Stimulated activated CD4-positive, alpha-beta T cell treated with anti-CD3 and anti-CD28 coated beads, Interleukin-2, amount 100 ng/mL, for 4 hours (primary cell): Measurements from ENCODE around the gene PRKCSH.
"Not testable (repeated sequence)": the region's sequence is repeated elsewhere in the genome, so short reads cannot be mapped to it uniquely, and the experiment has no call there.

Source experiments
- DNase-seq: peaks from one replicate; pipeline ENCODE4 v3.0.0-alpha.2; 2020; ENCODE audit warnings: low read depth

Gene PRKCSH, protein sequence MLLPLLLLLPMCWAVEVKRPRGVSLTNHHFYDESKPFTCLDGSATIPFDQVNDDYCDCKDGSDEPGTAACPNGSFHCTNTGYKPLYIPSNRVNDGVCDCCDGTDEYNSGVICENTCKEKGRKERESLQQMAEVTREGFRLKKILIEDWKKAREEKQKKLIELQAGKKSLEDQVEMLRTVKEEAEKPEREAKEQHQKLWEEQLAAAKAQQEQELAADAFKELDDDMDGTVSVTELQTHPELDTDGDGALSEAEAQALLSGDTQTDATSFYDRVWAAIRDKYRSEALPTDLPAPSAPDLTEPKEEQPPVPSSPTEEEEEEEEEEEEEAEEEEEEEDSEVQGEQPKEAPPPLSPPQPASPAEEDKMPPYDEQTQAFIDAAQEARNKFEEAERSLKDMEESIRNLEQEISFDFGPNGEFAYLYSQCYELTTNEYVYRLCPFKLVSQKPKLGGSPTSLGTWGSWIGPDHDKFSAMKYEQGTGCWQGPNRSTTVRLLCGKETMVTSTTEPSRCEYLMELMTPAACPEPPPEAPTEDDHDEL

DNA sequence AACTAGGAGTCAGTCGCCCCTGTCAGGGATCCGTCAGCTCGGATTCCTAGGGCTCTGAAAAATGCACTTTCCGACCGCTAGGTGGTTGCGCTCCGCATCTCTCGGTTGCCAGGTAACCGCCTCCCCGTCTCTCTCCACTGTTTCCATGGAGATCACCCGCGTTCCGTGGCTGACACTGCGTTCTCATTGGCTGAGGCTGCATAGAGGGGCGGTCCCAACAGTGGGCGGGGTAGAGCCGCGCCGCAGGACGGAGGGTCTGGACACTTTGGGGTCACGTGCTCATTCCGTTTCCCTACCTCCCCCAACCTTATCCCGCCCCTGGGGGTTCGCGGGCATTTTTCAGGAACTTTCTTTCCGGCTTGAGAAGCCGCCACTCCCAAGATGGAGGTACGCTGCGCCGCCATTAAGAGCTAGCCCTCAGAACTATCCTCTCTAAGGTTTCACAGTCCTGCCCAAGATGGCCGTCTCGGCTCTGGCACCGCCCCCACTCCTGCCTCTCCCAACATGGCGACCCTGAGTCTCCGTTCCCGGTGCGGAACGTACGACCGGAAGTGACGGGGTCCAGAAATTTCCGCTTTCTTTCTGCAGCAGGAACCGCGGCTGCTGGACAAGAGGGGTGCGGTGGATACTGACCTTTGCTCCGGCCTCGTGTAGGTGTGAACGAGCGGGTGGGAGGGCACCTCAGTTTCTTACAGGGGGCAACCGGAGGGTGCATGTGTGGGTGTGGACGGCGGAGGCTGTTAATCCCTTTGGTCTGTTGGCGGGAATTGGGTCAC is at the start of gene PRKCSH, which contains the start of gene ODAD3:
Gene PRKCSH, plus strand, starts transcription at position 579 of the 776 bp plus-strand sequence. CDS start 483 bp downstream, outside the sequence.
Gene ODAD3, minus strand, starts transcription at position 65 of the 776 bp plus-strand sequence. CDS start 105 bp downstream, outside the sequence.
- DNase-seq, result peak; percentile 97

DNA sequence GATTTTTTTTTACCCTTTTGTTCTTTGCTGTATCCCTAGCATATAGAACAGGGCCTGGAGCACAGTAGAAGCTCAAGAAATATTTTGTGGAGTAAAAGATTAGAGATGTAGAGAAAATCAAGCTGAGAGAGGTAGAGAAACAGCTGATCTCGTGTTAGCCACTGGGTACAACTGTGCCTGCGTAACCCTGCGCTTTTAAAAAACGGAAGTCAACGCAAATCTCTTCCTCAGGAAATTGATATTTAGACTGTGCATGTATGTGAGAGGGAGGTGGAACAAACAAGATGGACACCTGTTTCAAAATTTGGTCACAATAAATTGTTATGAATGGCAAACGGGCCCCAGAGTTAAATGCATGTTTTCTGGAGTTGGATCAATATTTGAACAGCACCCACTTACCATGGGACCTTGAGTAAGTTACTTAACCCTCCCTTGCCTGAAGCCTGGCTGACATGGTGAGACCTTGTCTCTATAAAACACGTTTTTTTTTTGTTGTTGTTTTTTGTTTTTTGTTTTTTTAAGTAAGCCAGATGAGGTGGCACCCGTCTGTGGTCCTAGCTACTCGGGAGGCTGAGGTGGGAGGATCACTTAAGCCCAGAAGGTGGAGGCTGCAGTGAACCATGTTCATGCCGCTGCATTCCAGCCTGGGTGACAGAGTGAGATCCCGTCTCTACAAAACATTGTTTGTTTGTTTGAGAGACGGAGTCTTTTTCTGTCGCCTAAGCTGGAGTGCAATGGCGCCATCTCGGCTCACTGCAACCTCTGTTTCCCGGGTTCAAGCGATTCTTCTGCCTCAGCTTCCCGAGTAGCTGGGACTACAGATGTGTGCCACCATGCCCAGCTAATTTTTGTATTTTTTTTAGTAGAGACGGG is 48.0 kb upstream of the PRKCSH start:
- no peak for DNase-seq

DNA sequence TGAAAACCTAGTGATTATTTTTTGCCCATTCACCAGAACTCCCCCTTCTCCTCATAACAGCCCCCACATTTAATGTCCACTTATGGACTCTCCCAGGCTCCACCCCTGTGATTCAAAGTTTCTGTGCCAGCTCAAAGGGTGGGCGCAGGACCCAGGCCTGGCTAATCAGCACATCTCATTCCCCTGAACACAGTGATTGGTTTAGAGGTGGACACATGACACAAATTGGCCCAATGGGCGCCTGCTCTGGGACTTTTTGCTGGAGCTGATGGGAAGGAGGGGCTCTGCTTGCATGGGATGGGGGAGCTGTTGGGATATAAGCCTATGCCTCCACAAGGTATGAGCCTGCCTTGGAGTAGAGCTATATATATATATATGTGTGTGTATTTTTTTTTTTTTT is 45.1 kb upstream of the PRKCSH start:
- DNase-seq, result no peak

DNA sequence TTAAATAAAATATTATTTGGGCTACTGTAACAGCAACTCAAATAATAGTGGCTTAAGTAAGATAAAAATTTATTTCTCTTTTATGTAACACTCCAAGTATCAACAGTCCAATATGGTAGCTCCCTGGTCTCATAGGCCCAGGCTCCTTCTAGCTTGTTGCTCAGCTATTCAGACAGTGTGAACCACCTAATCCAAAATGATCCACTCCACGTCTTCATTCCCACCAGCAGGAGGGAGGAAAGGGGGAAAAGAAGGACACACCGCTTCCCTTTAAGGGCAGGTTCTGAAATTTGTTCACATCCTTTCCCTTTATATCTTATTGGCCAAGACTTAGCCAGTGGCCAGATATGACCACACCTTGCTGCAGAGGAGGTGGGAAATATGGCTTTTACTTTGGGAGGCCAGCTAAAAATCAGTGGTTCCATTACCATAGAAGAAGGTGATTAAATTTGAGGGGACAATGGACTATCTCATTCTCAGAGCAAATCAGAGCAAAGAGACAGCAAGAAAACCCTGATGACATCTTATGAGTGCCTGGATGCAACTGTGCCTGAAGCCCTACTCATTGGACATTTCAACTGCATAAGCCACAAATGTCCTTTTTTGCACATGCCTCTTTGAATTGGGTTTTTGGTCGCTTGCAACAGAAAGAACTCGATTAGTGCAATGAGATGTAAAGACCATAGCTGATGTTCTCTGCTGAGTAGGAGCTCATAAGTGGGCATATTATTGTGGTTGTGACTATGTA is 44.3 kb upstream of the PRKCSH start:
- no peak for DNase-seq

DNA sequence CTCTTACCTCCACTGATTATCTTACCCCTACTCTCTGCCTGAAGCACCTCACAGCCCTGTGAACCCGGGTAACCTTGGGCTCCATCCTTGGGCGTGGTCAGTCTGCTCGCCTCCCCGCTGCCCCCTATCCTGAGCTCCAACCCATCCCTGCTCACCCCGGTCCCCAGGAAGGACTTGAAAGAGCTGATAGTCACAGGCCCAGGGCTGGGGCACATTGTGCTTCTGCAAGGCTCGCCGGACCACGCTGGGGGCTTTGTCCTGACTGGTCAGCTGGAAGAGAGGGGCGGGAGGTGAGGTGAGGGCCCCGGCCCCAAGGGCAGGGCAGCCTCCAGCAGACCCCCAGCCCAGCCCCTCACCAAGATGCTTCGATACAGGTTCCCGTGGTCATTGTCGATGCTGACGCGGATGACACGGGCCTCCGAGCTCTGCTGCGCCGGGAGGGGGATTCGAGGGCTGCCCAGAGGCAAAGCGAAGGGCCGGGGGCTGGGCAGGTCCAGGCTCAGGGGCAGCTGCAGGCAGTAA is 38.3 kb upstream of the PRKCSH start:
- DNase-seq, result no peak

DNA sequence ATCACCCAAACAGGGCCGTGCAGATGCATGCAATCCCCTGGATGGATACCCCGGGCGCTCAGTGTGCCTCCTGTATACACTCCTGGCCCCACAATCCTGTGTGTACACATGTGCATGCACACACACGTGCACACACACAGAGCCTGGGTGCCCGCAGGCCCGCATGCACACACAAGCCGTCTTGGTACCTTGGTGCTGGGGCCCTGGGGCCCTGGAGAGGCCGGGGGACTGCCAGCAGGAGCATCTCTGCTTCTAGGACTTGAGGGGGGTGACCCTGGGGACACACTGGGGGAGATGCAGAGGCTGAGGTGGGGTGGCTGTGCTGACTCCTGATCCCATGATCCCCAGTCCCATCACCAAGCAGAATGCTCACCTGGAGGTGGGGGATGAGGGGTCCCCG is 35.8 kb upstream of the PRKCSH start:
- no peak for DNase-seq

DNA sequence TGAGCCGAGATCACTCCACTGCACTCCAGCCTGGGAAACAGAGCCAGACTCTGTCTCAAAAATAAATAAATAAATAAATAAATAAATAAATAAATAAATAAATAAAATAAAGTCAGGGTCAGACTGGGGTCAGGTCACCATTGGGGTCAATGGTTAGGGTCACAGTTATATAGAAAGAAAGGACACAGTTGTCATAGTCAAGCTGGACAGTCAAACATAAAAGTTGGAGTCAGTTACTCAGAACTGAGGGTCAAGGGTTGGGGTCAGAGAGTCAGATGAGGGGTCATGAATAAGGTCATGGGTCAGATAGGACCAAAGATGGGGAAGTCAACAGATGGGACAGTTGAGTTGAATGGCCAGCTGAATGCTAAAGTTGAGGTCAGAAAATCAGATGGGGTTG is 34.6 kb upstream of the PRKCSH start:
- no peak for DNase-seq

DNA sequence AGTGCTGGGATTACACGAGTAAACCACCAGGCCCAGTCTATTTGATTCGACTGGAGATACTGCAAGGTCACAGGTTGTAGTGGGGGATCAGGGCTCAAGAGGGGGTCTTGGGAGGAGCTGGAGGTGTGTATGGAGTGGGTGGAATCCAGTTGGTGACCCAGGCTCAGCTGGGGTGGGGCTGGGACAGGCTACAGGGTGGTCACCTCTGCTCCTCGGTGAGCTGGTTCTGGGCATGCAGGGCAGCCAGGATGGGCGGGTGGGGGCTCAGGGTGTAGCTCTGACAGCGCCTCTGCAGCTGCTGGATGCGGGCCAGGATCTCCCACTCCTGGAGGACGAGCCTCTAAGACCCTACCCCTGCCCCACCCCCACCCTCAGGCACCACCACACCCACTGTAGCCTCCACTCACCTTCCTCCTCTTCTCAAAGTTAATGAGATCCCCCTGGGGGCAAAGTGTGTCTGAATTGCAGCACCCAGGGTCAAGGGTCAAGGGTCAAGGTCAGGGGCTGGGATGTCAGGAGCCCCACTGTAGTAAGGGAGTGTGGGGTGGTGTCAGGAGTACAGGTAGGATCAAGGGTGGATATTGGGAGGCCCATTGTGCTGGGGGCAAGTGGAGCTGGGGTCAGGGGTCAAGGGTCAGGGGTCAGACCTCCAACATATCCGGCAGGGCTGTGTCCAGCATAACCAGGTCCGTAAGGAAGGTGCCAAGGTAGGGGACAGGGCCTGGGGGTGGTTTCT is 33.5 kb upstream of the PRKCSH start:
- no peak for DNase-seq

DNA sequence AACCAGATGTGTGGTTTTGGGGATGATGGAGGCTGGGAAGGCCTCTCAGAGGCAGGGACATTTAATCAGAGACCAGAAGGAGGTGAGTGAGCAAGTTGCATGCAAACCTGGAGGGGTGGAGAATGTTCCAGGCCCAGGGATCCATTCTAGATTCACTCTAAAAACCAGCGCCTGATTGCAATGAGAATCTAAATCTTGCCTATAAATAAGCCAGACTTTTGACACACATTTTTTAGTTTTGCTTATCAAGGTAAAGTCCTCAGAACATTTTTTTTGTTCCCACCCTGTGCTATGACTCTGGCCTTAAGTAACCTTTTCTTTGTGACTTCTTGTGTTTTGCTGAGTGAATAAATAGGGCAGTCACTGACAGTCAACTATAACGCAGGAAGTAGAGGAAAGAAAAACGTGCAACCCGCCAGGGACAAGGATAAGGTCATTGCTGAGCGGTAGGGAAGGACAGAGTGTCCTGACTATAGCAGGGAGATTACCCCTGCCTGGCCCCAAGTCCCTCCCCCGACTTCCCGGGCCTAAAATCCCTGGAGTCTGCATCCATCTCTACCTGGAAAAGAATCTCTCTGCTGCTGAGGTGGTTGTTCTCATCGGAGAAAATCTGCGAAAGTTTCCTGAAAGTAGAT is 30.7 kb upstream of the PRKCSH start:
- no peak for DNase-seq

DNA sequence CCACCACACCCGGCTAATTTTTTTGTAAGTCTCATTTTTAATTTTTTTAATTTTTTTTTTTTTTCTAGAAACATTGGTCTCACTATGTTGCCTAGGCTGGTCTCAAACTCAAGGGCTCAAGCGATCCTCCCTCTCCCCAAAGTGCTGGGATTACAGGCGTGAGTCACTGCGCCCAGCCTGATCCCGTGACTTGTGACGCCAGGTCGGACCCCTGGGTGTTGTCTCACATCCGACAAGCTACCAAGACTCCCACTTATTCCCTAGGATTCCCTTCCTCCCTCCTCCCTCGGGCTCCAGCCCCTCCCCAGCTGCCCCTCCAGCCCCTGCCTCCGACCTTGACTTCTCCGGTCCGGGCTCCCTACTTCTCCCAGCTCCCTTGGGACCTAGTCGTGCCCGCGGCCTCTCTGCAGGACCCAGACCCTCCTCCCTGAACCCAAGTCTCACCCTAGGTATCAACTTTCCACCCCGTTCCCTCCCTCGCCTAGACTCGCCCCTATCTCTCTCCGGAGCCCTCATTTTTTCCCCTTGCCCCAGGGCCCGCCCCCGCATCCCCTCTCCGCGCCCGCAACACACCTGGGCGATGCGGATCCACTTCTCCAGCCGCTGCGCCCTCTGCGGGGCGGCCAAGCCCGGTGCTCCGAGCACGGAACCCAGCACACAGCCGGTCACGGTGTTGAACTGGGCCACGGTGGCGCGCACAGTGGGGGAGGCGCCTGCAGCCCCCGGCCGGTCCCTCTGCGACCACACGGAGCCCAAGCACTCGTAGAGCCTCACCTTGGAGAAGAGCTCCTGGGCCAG is 29.4 kb upstream of the PRKCSH start:
- peak; percentile 51 for DNase-seq

DNA sequence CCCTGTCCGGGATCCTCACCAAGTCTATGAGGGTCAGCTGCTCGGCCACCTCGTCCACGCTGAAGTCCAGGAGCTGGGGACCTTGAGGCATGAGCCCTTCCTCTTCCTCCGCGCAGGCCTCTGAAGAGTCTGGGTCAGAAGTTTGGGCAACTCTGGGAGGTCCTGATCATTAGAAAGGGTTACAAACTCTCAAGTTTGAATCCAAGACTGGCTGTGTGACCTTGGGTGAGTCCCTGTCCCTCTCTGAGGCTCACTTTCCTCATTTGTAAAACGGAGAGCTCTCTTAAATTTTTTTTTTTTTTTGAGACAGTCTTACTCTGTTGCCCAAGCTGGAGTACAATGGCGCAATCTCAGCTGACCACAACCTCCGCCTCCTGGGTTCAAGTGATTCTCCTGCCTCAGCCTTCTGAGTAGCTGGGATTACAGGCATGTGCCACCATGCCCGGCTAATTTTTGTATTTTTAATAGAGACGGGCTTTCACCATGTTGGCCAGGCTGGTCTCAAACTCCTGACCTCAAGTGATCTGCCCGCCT is 28.7 kb upstream of the PRKCSH start:
- DNase-seq, result not testable (repeated sequence)

DNA sequence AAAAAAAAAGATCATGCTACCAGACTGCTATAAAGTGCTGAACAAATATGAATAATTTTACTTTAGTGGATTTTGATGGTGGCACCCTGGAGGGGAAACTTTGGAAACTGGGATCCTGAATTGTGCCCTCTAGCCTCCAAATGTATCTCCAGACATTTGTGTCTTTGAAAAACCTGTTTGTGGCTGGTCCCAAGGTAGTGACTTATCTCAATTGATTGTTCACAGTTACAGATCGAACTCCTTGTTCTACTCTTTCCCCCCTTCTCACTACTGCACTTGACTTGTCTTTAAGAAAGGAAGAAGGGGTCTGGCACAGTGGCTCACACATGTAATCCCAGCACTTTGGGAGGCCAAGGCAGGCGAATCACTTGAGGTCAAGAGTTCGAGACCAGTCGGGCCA is 26.8 kb upstream of the PRKCSH start:
- no peak for DNase-seq

DNA sequence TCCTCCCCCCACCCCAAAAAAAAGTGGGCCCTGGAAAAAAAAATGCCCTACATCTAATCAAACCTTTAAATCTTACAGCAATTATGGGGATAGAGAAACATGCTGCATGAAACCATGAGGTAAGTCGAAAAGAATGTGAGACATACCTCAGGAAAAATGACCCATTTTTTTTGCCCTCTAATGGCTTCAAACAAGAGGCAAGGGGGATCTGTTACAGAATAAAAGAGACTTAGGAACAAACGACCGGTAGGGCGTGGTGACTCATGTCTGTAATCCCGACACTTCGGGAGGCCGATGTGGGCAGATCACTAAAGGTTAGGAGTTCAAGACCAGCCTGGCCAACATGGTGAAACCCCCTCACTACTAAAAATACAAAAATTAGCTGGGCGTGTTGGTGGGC is 24.8 kb upstream of the PRKCSH start:
- DNase-seq, result no peak

DNA sequence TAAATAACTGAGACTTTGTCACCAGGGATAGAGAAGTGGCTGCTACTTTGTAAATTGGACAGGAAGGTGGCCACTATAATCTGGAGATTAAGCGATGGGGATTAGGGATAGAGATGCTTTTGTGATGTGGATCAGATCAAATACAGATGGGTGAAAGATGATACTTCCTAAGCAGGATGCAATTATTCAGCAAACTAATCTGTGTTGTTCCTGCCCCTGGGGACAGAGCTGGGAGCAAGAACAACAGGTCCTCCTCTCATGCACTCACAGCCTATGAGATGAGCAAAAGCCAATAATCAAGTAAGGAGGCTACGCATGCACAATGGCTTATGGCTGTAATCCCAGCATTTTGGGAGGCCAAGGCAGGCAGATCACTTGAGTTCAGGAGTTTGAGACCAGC is 20.9 kb upstream of the PRKCSH start:
- DNase-seq, result no peak

DNA sequence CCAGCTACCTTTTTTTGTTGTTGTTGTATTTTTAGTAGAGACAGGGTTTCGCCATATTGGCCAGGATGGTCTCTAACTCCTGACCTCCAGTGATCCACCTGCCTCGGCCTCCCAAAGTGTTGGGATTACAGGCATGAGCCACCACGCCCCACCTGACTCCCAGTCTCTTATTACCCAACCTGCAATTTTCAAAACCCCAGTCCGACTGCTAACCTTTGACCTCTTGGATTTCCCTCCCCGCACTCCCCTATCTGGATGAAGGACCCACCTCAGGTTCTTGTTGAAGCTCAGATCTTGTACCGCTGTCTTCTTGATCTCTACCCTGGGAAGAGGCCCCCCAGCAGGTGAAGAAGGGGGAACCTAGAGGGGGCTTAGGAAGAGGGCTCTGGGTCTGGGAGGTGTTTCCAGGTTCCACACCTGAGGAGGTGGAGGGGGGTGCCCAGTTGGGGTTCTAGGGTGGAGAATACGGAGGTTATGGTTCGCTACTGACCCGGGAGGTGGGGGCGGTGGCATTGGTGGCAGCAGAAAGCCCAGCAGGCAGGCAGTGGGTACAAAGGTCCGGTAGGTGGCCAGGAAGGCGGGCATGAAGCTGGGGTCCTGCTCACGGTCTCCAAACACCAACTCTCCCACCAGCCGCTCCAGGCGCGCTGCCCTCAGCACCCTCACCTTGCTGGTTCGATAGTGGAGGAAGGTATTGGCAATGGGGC is 18.9 kb upstream of the PRKCSH start:
- no peak for DNase-seq

DNA sequence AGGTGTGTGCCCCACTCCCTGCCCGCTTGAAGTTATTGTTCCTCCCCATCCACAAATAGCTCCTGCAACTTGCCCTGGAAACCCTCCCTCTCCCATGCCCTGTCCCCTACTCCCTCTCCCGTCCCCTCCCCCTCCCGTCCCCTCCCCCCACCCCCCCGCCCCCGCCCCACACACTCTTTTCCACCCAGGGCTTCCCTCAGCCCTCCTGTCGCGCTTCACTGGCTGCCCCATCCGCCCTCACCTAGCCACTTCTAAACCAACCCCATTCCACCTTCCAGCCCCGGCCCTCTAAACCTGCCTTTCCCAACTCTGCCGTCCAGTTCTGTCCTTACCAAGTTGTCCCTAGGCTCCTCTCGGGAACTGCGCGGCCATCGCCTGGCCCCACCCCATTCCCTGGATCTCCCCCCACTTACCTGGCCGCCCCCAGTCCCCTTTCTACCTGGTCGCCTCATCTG is 17.3 kb upstream of the PRKCSH start:
- no peak for DNase-seq

DNA sequence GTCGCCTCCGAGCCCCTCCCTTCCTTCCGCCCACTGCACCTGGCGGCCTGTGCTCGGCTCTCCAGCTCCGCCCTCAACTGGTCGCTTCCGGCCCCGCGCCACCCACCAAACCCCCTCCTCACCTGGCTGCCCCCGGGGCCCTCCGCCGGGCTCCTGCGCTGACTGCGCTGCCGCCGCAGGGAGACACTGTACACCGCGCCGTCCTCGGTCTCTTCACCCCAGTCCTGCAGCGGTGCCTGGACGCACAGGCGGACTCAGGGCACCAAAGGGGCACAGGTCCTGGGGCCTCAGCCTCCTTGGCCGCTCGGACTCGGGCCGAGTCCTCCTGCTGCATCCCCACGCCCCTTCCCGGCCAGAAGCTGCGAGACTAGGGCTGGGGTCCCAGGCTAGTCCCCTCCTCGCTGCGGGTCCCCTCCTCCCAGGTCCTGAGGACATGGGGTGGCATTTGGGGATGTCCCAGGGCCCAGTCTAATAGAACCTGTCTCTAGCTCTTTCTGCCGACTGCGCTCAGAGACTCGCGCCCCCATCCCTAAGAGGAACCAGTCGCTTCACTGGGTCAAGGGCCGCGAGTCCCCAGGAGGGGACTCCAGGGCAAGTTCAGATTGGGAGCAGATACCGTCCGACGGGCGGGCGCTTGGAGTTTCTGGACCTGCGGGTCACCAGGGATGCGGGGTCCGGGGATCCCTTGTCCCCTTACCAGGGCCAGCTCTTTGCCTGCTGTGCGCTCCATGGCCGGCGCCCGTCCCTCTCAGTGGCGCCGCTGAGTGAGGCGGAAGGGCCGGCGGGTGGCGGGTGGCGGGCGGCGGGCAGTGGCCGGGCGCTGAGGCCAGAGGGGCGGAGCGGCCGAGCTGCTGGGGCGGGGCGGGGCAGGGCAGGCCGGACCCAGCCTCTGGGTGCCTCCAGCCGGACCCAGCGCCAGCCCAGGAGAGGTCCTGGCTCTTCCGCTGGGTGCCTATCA is 16.6 kb upstream of the PRKCSH start, which contains the start of gene RGL3:
Gene RGL3, minus strand, starts transcription at position 766 of the 958 bp plus-strand sequence. Its CDS starts 36 bp downstream, at position 730.
- no peak for DNase-seq
